Measurements from ENCODE around the gene NCAPD2. TPM values are rescaled to one million over a fixed set of nuclear protein-coding genes. Genes with fewer than 3 reads are reported as not detected.

The NCAPD2 gene
- polyA plus RNA-seq, 3 donors, result 6.2 to 15.0 (median 8.3) TPM

DNA sequence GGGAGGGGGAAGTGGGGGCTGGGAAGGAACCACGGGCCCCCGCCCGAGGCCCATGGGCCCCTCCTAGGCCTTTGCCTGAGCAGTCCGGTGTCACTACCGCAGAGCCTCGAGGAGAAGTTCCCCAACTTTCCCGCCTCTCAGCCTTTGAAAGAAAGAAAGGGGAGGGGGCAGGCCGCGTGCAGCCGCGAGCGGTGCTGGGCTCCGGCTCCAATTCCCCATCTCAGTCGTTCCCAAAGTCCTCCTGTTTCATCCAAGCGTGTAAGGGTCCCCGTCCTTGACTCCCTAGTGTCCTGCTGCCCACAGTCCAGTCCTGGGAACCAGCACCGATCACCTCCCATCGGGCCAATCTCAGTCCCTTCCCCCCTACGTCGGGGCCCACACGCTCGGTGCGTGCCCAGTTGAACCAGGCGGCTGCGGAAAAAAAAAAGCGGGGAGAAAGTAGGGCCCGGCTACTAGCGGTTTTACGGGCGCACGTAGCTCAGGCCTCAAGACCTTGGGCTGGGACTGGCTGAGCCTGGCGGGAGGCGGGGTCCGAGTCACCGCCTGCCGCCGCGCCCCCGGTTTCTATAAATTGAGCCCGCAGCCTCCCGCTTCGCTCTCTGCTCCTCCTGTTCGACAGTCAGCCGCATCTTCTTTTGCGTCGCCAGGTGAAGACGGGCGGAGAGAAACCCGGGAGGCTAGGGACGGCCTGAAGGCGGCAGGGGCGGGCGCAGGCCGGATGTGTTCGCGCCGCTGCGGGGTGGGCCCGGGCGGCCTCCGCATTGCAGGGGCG, 40.2 kb downstream of the NCAPD2 start, which contains the start of gene GAPDH:
GAPDH (plus strand) TSS at position 595 of the 772 bp plus-strand sequence. CDS start 316 bp downstream, outside the sequence.
- Histone ChIP-seq H3K4me1 (ENCODE audit: control insufficient read depth in 1 of 2, insufficient read depth in 2 of 2, low read length in 2 of 2) (peaks cover 52 to 61% of the 10 kb centered on the region in 2 donors), H3K27ac (ENCODE audit: low read depth in 1 of 2, low read length in 2 of 2) (peak within 1 kb of the TSS; percentile 94 to 96), H3K4me3 (replicated peaks in 1 of 3; ENCODE audit: low read depth in 2 of 3, low read length in 3 of 3) (peak within 1 kb of the TSS; percentile 75 to 96 (median 95)), H2AFZ (ENCODE audit: insufficient read depth, low read depth, low read length, poor library complexity, severe bottlenecking) (peak within 1 kb of the TSS; percentile 94), H4K20me1 (ENCODE audit: insufficient read depth, low read length) (peaks cover 48% of the 10 kb centered on the region), H3K4me2 (replicated peaks; ENCODE audit: extremely low read depth, low read length, poor library complexity, severe bottlenecking) (peak within 1 kb of the TSS; percentile 99), H3K36me3 (replicated peaks in 1 of 2; ENCODE audit: control insufficient read depth in 1 of 2, insufficient read depth in 2 of 2, low read length in 2 of 2) (peaks cover 52 to 58% of the 10 kb centered on the region in 2 donors), H3K9me3 (replicated peaks in 1 of 2; ENCODE audit: control insufficient read depth in 1 of 2, insufficient read depth in 1 of 2, low read length in 2 of 2) (no peaks in the 10 kb centered on the region), H3K27me3 (ENCODE audit: control insufficient read depth in 2 of 2, insufficient read depth in 2 of 2, low read length in 2 of 2) (no peaks in the 10 kb centered on the region), H3K9ac (ENCODE audit: insufficient read depth, low read length, poor library complexity, severe bottlenecking) (peak within 1 kb of the TSS; percentile 90), H3K79me2 (ENCODE audit: insufficient read depth, low read length) (peaks cover 70% of the 10 kb centered on the region)
- TF ChIP-seq, protein P1, sequence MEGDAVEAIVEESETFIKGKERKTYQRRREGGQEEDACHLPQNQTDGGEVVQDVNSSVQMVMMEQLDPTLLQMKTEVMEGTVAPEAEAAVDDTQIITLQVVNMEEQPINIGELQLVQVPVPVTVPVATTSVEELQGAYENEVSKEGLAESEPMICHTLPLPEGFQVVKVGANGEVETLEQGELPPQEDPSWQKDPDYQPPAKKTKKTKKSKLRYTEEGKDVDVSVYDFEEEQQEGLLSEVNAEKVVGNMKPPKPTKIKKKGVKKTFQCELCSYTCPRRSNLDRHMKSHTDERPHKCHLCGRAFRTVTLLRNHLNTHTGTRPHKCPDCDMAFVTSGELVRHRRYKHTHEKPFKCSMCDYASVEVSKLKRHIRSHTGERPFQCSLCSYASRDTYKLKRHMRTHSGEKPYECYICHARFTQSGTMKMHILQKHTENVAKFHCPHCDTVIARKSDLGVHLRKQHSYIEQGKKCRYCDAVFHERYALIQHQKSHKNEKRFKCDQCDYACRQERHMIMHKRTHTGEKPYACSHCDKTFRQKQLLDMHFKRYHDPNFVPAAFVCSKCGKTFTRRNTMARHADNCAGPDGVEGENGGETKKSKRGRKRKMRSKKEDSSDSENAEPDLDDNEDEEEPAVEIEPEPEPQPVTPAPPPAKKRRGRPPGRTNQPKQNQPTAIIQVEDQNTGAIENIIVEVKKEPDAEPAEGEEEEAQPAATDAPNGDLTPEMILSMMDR (IDR thresholded peaks at IDR 0.05), result no peak
- Mint-ChIP-seq H3K9me3 (no peaks in the 10 kb centered on the region), H3K36me3 (peaks cover 45 to 59% of the 10 kb centered on the region in 2 donors), H3K4me1 (peaks cover 53% of the 10 kb centered on the region), H3K27me3 (ENCODE audit: low read depth in 3 of 3) (peaks cover 0 to 5% (median 2%) of the 10 kb centered on the region in 3 donors), H3K4me3 (peak within 1 kb of the TSS; percentile 94 to 98), H3K27ac (peak within 1 kb of the TSS; percentile 95 to 99 (median 98))
- WGBS (ENCODE audit: insufficient coverage), result 1% methylated on average over 56 of the region's 62 CpGs
- intact Hi-C loops (cut with micrococcal nuclease), result loop anchor here (2.0 to 10.0 kb wide), 7 partner anchors 15 to 421 kb away; partner anchors contain the start of genes MRPL51 (in 1 of the 2), PTPN6 (in 1 of the 2) and VAMP1 (in 1 of the 2)
- peak; percentile 89 to 90 (median 90) for DNase-seq

DNA sequence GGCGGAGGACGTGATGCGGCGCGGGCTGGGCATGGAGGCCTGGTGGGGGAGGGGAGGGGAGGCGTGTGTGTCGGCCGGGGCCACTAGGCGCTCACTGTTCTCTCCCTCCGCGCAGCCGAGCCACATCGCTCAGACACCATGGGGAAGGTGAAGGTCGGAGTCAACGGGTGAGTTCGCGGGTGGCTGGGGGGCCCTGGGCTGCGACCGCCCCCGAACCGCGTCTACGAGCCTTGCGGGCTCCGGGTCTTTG, 40.7 kb downstream of the NCAPD2 start:
- H3K27me3 Mint-ChIP-seq (ENCODE audit: low read depth in 3 of 3), result peaks cover 0 to 5% (median 2%) of the 10 kb centered on the region in 3 donors
- H3K4me3 Mint-ChIP-seq, result peak overlapping the region; percentile 94 to 98
- H3K4me1 Mint-ChIP-seq, result peaks cover 58% of the 10 kb centered on the region
- intact Hi-C loops (cut with micrococcal nuclease), result loop anchor here (2.0 to 10.0 kb wide), 7 partner anchors 14 to 420 kb away; partner anchors contain the start of genes MRPL51 (in 1 of the 2), PTPN6 (in 1 of the 2) and VAMP1 (in 1 of the 2)
- Histone ChIP-seq H3K79me2 (ENCODE audit: insufficient read depth, low read length) (peaks cover 70% of the 10 kb centered on the region), H3K27ac (ENCODE audit: low read depth in 1 of 2, low read length in 2 of 2) (peak overlapping the region; percentile 94 to 96), H3K27me3 (ENCODE audit: control insufficient read depth in 2 of 2, insufficient read depth in 2 of 2, low read length in 2 of 2) (no peaks in the 10 kb centered on the region), H4K20me1 (ENCODE audit: insufficient read depth, low read length) (peaks cover 53% of the 10 kb centered on the region), H3K4me2 (replicated peaks; ENCODE audit: extremely low read depth, low read length, poor library complexity, severe bottlenecking) (peak overlapping the region; percentile 99), H2AFZ (ENCODE audit: insufficient read depth, low read depth, low read length, poor library complexity, severe bottlenecking) (peak overlapping the region; percentile 94), H3K9me3 (replicated peaks in 1 of 2; ENCODE audit: control insufficient read depth in 1 of 2, insufficient read depth in 1 of 2, low read length in 2 of 2) (no peaks in the 10 kb centered on the region), H3K36me3 (replicated peaks in 1 of 2; ENCODE audit: control insufficient read depth in 1 of 2, insufficient read depth in 2 of 2, low read length in 2 of 2) (peaks cover 52 to 58% of the 10 kb centered on the region in 2 donors), H3K4me1 (ENCODE audit: control insufficient read depth in 1 of 2, insufficient read depth in 2 of 2, low read length in 2 of 2) (peaks cover 52 to 63% of the 10 kb centered on the region in 2 donors), H3K4me3 (replicated peaks in 1 of 3; ENCODE audit: low read depth in 2 of 3, low read length in 3 of 3) (peak overlapping the region; percentile 75 to 96 (median 95)), H3K9ac (ENCODE audit: insufficient read depth, low read length, poor library complexity, severe bottlenecking) (peak overlapping the region; percentile 90)
- peak overlapping the region; percentile 95 to 99 (median 98) for H3K27ac Mint-ChIP-seq
- DNase-seq, result no peak
- TF ChIP-seq, protein P1 (IDR thresholded peaks at IDR 0.05), result no peak
- no peaks in the 10 kb centered on the region for H3K9me3 Mint-ChIP-seq
- peaks cover 46 to 59% of the 10 kb centered on the region in 2 donors for H3K36me3 Mint-ChIP-seq
- WGBS (ENCODE audit: insufficient coverage), result 0% methylated on average over 21 of the region's 25 CpGs

Data from CD14-positive monocyte (primary cell).